IPS-20b (cell line): Measurements from ENCODE around the gene KRR1.
"Not testable (repeated sequence)": the region's sequence is repeated elsewhere in the genome, so short reads cannot be mapped to it uniquely, and the experiment has no call there.

Experiments used
- H3K27ac ChIP-seq: one replicate; pipeline ENCODE4 v1.5.1; 2013; ENCODE audit warnings: low read length
- H3K27me3 ChIP-seq: 2 replicates; pipeline ENCODE4 v1.6.1; 2013; ENCODE audit warnings: mild to moderate bottlenecking, low read length, inconsistent platforms; ENCODE audit not compliant: insufficient read depth
- H3K36me3 ChIP-seq: 2 replicates; pipeline ENCODE4 v1.6.1; 2013; ENCODE audit warnings: low read depth, mild to moderate bottlenecking, inconsistent platforms, low read length, moderate library complexity; ENCODE audit not compliant: insufficient read depth
- H3K4me1 ChIP-seq: 2 replicates; pipeline ENCODE4 v1.6.1; 2013; ENCODE audit warnings: mild to moderate bottlenecking, control low read depth, inconsistent platforms, low read length, moderate library complexity; ENCODE audit not compliant: insufficient read depth
- H3K4me3 ChIP-seq: 2 replicates; pipeline ENCODE4 v1.5.1; 2013; ENCODE audit warnings: mild to moderate bottlenecking, low read length, inconsistent platforms
- H3K9ac ChIP-seq: 2 replicates; pipeline ENCODE4 v1.6.1; 2013; ENCODE audit warnings: low read depth, mild to moderate bottlenecking, inconsistent platforms, low read length, moderate library complexity
- H3K9me3 ChIP-seq: 2 replicates; pipeline ENCODE4 v1.6.1; 2013; ENCODE audit warnings: mild to moderate bottlenecking, low read depth, low read length, inconsistent platforms; ENCODE audit not compliant: insufficient read depth

The KRR1 gene

GRCh38 chr12:75443709-75444108 is 67.7 kb downstream of the KRR1 start:
- H3K36me3 ChIP-seq, result no peaks in the 10 kb centered on the region
- H3K27ac ChIP-seq, result no peak overlapping the region
- peaks cover 9% of the 10 kb centered on the region for H3K9me3 ChIP-seq
- no peaks in the 10 kb centered on the region for H3K4me1 ChIP-seq
- H3K27me3 ChIP-seq, result no peaks in the 10 kb centered on the region
- H3K4me3 ChIP-seq, result no peak overlapping the region
- no peak overlapping the region for H3K9ac ChIP-seq

- not testable (repeated sequence) for H3K9ac ChIP-seq, H3K4me1 ChIP-seq, H3K27me3 ChIP-seq
Observed at GRCh38 chr12:75442454-75442853, 69.0 kb downstream of the KRR1 start.

GRCh38 chr12:75441687-75442449 is 69.5 kb downstream of the KRR1 start:
- H3K27ac ChIP-seq, H3K27me3 ChIP-seq, H3K9me3 ChIP-seq, H3K4me3 ChIP-seq, H3K4me1 ChIP-seq, H3K36me3 ChIP-seq, H3K9ac ChIP-seq: not testable (repeated sequence)

More at GRCh38 chr12:75442454-75442853, 69.0 kb downstream of the KRR1 start:
- not testable (repeated sequence) for H3K27ac ChIP-seq, H3K9me3 ChIP-seq, H3K4me3 ChIP-seq, H3K36me3 ChIP-seq
